Keratinocyte (primary cell): ENCODE measurements around the gene SNRPF.

Experiments
- EZH2 ChIP-seq: IDR thresholded peaks from one replicate; pipeline ENCODE4 v1.6.1; 2012; ENCODE audit warnings: inconsistent platforms, mild to moderate bottlenecking, low read length, moderate library complexity
- TF ChIP-seq, protein P1 (sequence below), 3 experiments: IDR thresholded peaks in 1 of 3; conservative IDR thresholded peaks in 1 of 3; optimal IDR thresholded peaks in 1 of 3; 2 replicates in 2 of 3; 3 replicates in 1 of 3; pipeline versions ENCODE3 to v1.5.1; 2011; ENCODE audit warnings: low read length in 3 of 3, mild to moderate bottlenecking in 3 of 3, moderate library complexity in 2 of 3, control low read depth in 1 of 3, inconsistent platforms in 1 of 3; ENCODE audit not compliant: insufficient read depth in 2 of 3; ENCODE audit errors: extremely low read depth in 1 of 3

GRCh38 chr12:95815632-95816212 lies 43.0 kb upstream of the SNRPF start:
- TF ChIP-seq, protein P1, sequence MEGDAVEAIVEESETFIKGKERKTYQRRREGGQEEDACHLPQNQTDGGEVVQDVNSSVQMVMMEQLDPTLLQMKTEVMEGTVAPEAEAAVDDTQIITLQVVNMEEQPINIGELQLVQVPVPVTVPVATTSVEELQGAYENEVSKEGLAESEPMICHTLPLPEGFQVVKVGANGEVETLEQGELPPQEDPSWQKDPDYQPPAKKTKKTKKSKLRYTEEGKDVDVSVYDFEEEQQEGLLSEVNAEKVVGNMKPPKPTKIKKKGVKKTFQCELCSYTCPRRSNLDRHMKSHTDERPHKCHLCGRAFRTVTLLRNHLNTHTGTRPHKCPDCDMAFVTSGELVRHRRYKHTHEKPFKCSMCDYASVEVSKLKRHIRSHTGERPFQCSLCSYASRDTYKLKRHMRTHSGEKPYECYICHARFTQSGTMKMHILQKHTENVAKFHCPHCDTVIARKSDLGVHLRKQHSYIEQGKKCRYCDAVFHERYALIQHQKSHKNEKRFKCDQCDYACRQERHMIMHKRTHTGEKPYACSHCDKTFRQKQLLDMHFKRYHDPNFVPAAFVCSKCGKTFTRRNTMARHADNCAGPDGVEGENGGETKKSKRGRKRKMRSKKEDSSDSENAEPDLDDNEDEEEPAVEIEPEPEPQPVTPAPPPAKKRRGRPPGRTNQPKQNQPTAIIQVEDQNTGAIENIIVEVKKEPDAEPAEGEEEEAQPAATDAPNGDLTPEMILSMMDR (optimal IDR thresholded peaks at IDR 0.05 in 1 of 3, IDR thresholded peaks at IDR 0.05 in 1 of 3, conservative IDR thresholded peaks at IDR 0.05 in 1 of 3; ENCODE audit: extremely low read depth in 1 of 3, insufficient read depth in 2 of 3, low read length in 3 of 3), result peak in 2 of 3 experiments; percentile 46 to 73
- no peak for TF ChIP-seq EZH2
